ENCODE measurements around the gene ENDOV.

GRCh38 chr17:80396157-80397033, 18.6 kb upstream of the ENDOV start:
- TF ChIP-seq CTCF (IDR thresholded peaks at IDR 0.05) (no peak), POLR2A (IDR thresholded peaks at IDR 0.05) (no peak)
